ENCODE measurements around the gene CFAP100.

CFAP100 gene

DNA sequence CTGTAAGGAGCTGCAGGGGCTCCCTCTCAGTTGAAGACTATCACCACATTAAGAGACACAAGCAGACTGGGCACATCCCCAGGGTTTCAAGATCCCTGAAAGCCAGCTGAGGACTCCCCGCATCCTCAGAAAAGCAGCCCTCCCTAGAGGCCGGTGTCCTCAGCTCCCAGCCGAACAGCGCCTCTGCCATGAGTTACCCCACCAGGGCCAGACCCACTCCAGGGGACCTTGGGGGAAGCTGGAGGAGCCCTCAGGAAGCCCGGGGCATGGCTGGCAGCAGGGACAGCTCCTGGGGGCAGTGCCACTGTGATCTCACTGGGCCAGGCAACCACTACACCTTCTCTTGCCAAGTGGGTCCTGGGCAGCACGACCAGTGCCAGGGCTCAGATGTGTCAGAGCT, 45.6 kb upstream of the CFAP100 start:
- no peak for DNase-seq
- H3K36me3 ChIP-seq (ENCODE audit: control insufficient read depth in 4 of 4, insufficient read depth in 4 of 4, low read length in 3 of 4) = no peaks in the 10 kb centered on the region
- WGBS (ENCODE audit: insufficient coverage) = 93% methylated on average over 5 of the region's 6 CpGs
- peaks cover 0 to 5% (median 4%) of the 10 kb centered on the region in 5 experiments for H3K27me3 ChIP-seq (replicated peaks in 2 of 5; ENCODE audit: control insufficient read depth in 4 of 5, insufficient read depth in 5 of 5, low read length in 4 of 5)
- no peak overlapping the region for H3K4me3 ChIP-seq (ENCODE audit: control insufficient read depth in 1 of 7, extremely low read depth in 1 of 7, insufficient read depth in 4 of 7, low read depth in 2 of 7, low read length in 6 of 7)
- H3K9me3 ChIP-seq (ENCODE audit: control extremely low read depth in 1 of 5, control insufficient read depth in 4 of 5, insufficient read depth in 2 of 5, low read depth in 1 of 5, low read length in 4 of 5) = no peaks in the 10 kb centered on the region
- H3K4me1 ChIP-seq (ENCODE audit: control extremely low read depth in 1 of 4, control insufficient read depth in 4 of 4, insufficient read depth in 4 of 4, low read length in 3 of 4) = no peaks in the 10 kb centered on the region
- ChIA-PET CTCF (interaction anchor here (1.1 to 1.3 kb wide), 3 partner anchors 8 to 215 kb away, joined by 3 read pairs; no protein-coding TSS in a partner anchor), POLR2A (no interaction called here)
- no peak overlapping the region for H3K27ac ChIP-seq (ENCODE audit: insufficient read depth in 1 of 2, low read depth in 1 of 2, low read length in 2 of 2, poor library complexity in 1 of 2, severe bottlenecking in 2 of 2)

- ChIA-PET CTCF (interaction anchor here (1.2 to 1.3 kb wide), 2 partner anchors 8 to 32 kb away, joined by 3 read pairs; no protein-coding TSS in a partner anchor), POLR2A (no interaction called here)
- WGBS (ENCODE audit: insufficient coverage) = 78% methylated on average over 10 of the region's 15 CpGs
- H3K9me3 ChIP-seq (ENCODE audit: control extremely low read depth in 1 of 5, control insufficient read depth in 4 of 5, insufficient read depth in 2 of 5, low read depth in 1 of 5, low read length in 4 of 5) = no peaks in the 10 kb centered on the region
- peaks cover 0 to 13% (median 7%) of the 10 kb centered on the region in 5 experiments for H3K27me3 ChIP-seq (replicated peaks in 2 of 5; ENCODE audit: control insufficient read depth in 4 of 5, insufficient read depth in 5 of 5, low read length in 4 of 5)
- no peak overlapping the region for H3K4me3 ChIP-seq (ENCODE audit: control insufficient read depth in 1 of 7, extremely low read depth in 1 of 7, insufficient read depth in 4 of 7, low read depth in 2 of 7, low read length in 6 of 7)
- H3K27ac ChIP-seq (ENCODE audit: insufficient read depth in 1 of 2, low read depth in 1 of 2, low read length in 2 of 2, poor library complexity in 1 of 2, severe bottlenecking in 2 of 2) = no peak overlapping the region
- H3K36me3 ChIP-seq (ENCODE audit: control insufficient read depth in 4 of 4, insufficient read depth in 4 of 4, low read length in 3 of 4) = no peaks in the 10 kb centered on the region
- no peaks in the 10 kb centered on the region for H3K4me1 ChIP-seq (ENCODE audit: control extremely low read depth in 1 of 4, control insufficient read depth in 4 of 4, insufficient read depth in 4 of 4, low read length in 3 of 4)
- no peak for DNase-seq
Observed at GRCh38 chr3:126349611-126350501, 44.9 kb upstream of the CFAP100 start.

GRCh38 chr3:126350502-126351085, 44.1 kb upstream of the CFAP100 start:
- Histone ChIP-seq H3K4me1 (ENCODE audit: control extremely low read depth in 1 of 4, control insufficient read depth in 4 of 4, insufficient read depth in 4 of 4, low read length in 3 of 4) (peaks cover 0 to 2% (median 0%) of the 10 kb centered on the region in 4 experiments), H3K9me3 (ENCODE audit: control extremely low read depth in 1 of 5, control insufficient read depth in 4 of 5, insufficient read depth in 2 of 5, low read depth in 1 of 5, low read length in 4 of 5) (no peaks in the 10 kb centered on the region), H3K36me3 (ENCODE audit: control insufficient read depth in 4 of 4, insufficient read depth in 4 of 4, low read length in 3 of 4) (no peaks in the 10 kb centered on the region), H3K4me3 (ENCODE audit: control insufficient read depth in 1 of 7, extremely low read depth in 1 of 7, insufficient read depth in 4 of 7, low read depth in 2 of 7, low read length in 6 of 7) (no peak overlapping the region), H3K27ac (ENCODE audit: insufficient read depth in 1 of 2, low read depth in 1 of 2, low read length in 2 of 2, poor library complexity in 1 of 2, severe bottlenecking in 2 of 2) (no peak overlapping the region), H3K27me3 (replicated peaks in 2 of 5; ENCODE audit: control insufficient read depth in 4 of 5, insufficient read depth in 5 of 5, low read length in 4 of 5) (peaks cover 0 to 20% (median 11%) of the 10 kb centered on the region in 5 experiments)
- no peak for DNase-seq
- WGBS (ENCODE audit: insufficient coverage) = 95% methylated on average over 8 of the region's 9 CpGs
- ChIA-PET POLR2A (no interaction called here), CTCF (interaction anchor here (1.3 kb wide), 1 partner anchor 8 kb away, joined by 3 read pairs; no protein-coding TSS in a partner anchor)

DNA sequence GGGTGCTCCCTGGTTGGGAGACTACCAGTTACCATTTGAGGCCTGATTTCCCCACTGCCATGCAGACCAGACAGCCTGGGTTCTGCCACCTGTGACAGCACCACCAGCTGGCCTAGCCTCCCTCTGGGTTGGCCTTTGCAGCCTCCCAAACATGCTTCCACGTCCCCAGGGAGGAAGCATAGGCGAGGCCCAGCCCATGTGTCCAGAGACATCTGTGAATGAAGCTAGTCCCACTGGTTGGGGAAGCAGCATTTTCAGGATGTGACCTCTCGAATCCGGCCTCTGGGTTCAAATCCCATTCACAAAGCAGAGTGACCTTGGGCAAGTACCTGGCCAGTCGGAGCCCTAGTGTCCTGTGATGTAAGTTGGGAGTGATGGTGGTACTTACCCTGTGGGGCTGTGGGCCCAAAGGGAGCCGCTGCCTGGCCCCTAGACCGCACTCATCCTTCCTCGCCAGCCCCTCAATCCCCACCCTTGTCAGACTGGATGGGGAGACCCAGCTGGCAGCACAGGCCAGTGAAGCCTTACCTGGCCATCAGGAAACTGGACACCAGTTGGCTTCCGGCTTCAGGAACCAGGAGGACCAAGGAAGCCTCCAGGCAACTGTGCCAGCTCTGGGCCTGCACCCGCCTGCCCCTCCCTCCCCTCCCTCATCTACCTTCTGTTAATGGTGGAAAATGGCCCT, 43.5 kb upstream of the CFAP100 start:
- Histone ChIP-seq H3K4me1 (ENCODE audit: control extremely low read depth in 1 of 4, control insufficient read depth in 4 of 4, insufficient read depth in 4 of 4, low read length in 3 of 4) (peaks cover 0 to 8% (median 4%) of the 10 kb centered on the region in 4 experiments), H3K27ac (ENCODE audit: insufficient read depth in 1 of 2, low read depth in 1 of 2, low read length in 2 of 2, poor library complexity in 1 of 2, severe bottlenecking in 2 of 2) (no peak overlapping the region), H3K4me3 (ENCODE audit: control insufficient read depth in 1 of 7, extremely low read depth in 1 of 7, insufficient read depth in 4 of 7, low read depth in 2 of 7, low read length in 6 of 7) (no peak overlapping the region), H3K9me3 (ENCODE audit: control extremely low read depth in 1 of 5, control insufficient read depth in 4 of 5, insufficient read depth in 2 of 5, low read depth in 1 of 5, low read length in 4 of 5) (no peaks in the 10 kb centered on the region), H3K27me3 (replicated peaks in 2 of 5; ENCODE audit: control insufficient read depth in 4 of 5, insufficient read depth in 5 of 5, low read length in 4 of 5) (peaks cover 0 to 26% (median 15%) of the 10 kb centered on the region in 5 experiments), H3K36me3 (ENCODE audit: control insufficient read depth in 4 of 4, insufficient read depth in 4 of 4, low read length in 3 of 4) (no peaks in the 10 kb centered on the region)
- ChIA-PET CTCF (interaction anchor here (1.3 kb wide), 1 partner anchor 9 kb away, joined by 3 read pairs; no protein-coding TSS in a partner anchor), POLR2A (no interaction called here)
- WGBS (ENCODE audit: insufficient coverage) = 97% methylated on average over 9 of the region's 10 CpGs
- no peak for DNase-seq

DNA sequence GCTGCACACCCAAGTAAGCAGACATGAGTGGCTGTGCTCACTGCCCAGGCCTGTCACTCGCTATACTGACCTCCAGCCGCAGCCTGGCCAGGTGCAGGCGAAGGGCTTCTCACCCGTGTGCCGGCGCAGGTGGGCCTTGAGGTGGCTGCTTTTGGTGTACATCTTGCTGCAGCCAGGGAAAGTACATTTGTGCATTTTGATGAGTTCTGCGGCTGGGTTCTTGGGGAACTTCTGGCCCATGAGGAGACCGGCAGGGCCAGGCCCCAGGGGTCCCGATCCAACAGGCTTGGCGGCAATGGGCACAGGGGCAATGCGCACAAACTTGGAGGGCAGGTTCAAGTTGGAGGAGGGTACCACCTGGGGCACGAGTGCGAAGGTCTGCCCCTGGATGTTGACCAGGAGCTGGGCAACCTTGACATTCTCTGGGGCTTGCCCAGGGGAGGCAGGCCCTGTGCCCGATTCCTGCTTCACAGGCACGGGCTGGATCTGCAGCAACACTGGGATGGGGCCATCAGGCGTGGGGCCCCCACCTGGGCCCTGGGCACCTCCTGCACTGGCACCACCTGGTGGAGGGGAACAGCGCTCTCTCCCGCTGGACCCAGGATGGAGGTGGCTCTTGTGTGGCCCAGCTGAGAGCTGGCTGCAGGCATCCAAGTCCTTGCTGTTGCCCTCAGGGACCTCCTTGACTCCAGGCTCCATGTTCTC, 42.8 kb upstream of the CFAP100 start:
- POLR2A ChIA-PET = no interaction called here
- no peak for DNase-seq
- H3K4me1 ChIP-seq (ENCODE audit: control extremely low read depth in 1 of 4, control insufficient read depth in 4 of 4, insufficient read depth in 4 of 4, low read length in 3 of 4) = peaks cover 0 to 15% (median 11%) of the 10 kb centered on the region in 4 experiments
- no peaks in the 10 kb centered on the region for H3K36me3 ChIP-seq (ENCODE audit: control insufficient read depth in 4 of 4, insufficient read depth in 4 of 4, low read length in 3 of 4)
- no peak overlapping the region for H3K27ac ChIP-seq (ENCODE audit: insufficient read depth in 1 of 2, low read depth in 1 of 2, low read length in 2 of 2, poor library complexity in 1 of 2, severe bottlenecking in 2 of 2)
- no peak overlapping the region for H3K4me3 ChIP-seq (ENCODE audit: control insufficient read depth in 1 of 7, extremely low read depth in 1 of 7, insufficient read depth in 4 of 7, low read depth in 2 of 7, low read length in 6 of 7)
- WGBS (ENCODE audit: insufficient coverage) = 100% methylated on average over 15 of the region's 18 CpGs
- peaks cover 0 to 33% (median 17%) of the 10 kb centered on the region in 5 experiments for H3K27me3 ChIP-seq (replicated peaks in 2 of 5; ENCODE audit: control insufficient read depth in 4 of 5, insufficient read depth in 5 of 5, low read length in 4 of 5)
- CTCF ChIA-PET = interaction anchor here (1.3 kb wide), 1 partner anchor 9 kb away, joined by 3 read pairs; no protein-coding TSS in a partner anchor
- H3K9me3 ChIP-seq (ENCODE audit: control extremely low read depth in 1 of 5, control insufficient read depth in 4 of 5, insufficient read depth in 2 of 5, low read depth in 1 of 5, low read length in 4 of 5) = no peaks in the 10 kb centered on the region

DNA sequence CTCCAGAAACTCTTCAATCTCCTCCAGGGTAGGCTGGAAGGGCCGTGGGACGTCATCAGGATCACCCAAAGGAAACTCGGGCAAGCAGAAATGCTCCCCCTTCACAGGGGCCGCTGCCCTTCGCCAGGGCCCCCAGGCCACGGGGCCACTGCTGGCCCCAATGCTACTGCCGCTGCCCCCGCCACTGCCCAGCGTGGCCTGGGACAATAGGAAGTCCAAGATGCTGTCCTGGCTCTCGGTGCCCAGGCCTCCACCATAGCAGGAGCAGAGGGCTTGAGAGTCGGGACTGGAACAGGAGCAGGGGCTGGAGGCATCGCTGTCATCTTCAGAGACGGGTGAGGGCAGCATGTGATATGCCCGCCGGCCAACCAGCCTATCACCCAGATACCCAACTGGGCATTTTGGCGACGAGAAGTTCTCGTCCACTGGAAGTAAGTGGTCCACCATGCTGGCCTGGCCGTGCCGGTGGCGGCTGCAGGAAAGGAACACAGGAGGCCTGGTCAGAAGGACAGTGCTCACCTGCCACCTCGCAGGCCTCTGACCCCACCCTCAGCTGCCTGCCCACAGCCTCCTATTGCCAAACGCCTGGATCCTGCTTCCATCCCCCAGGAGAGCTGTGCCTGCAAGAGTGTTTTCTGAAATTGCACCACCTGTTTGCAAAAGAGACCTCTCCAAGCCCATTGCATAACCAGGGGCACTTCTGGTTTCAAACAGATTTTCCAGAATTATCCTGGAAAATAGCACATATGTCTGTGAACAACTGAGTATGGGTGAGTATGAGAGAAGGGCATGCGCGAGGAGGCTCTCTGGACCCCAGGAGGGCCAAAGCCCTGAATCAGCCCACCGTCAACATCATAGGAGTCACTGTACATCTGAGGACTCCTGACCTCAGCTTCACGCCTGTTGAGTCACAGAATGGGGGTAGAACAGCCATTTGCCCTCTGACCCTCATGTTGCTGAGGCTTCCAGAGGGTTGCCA, 41.9 kb upstream of the CFAP100 start:
- ChIA-PET CTCF (no interaction called here), POLR2A (no interaction called here)
- no peak for DNase-seq

More for the DNA sequence above, 41.9 kb upstream of the CFAP100 start:
- H3K36me3 ChIP-seq (ENCODE audit: control insufficient read depth in 4 of 4, insufficient read depth in 4 of 4, low read length in 3 of 4) = no peaks in the 10 kb centered on the region
- WGBS (ENCODE audit: insufficient coverage) = 93% methylated on average over 23 of the region's 27 CpGs
- H3K4me1 ChIP-seq (ENCODE audit: control extremely low read depth in 1 of 4, control insufficient read depth in 4 of 4, insufficient read depth in 4 of 4, low read length in 3 of 4) = peaks cover 0 to 21% (median 16%) of the 10 kb centered on the region in 4 experiments
- peaks cover 0 to 37% (median 17%) of the 10 kb centered on the region in 5 experiments for H3K27me3 ChIP-seq (replicated peaks in 2 of 5; ENCODE audit: control insufficient read depth in 4 of 5, insufficient read depth in 5 of 5, low read length in 4 of 5)
- no peaks in the 10 kb centered on the region for H3K9me3 ChIP-seq (ENCODE audit: control extremely low read depth in 1 of 5, control insufficient read depth in 4 of 5, insufficient read depth in 2 of 5, low read depth in 1 of 5, low read length in 4 of 5)
- H3K27ac ChIP-seq (ENCODE audit: insufficient read depth in 1 of 2, low read depth in 1 of 2, low read length in 2 of 2, poor library complexity in 1 of 2, severe bottlenecking in 2 of 2) = no peak overlapping the region
- no peak overlapping the region for H3K4me3 ChIP-seq (ENCODE audit: control insufficient read depth in 1 of 7, extremely low read depth in 1 of 7, insufficient read depth in 4 of 7, low read depth in 2 of 7, low read length in 6 of 7)

Measured in common myeloid progenitor, CD34-positive (primary cell).